ENCODE results near the gene HAUS5.

HAUS5 gene

DNA sequence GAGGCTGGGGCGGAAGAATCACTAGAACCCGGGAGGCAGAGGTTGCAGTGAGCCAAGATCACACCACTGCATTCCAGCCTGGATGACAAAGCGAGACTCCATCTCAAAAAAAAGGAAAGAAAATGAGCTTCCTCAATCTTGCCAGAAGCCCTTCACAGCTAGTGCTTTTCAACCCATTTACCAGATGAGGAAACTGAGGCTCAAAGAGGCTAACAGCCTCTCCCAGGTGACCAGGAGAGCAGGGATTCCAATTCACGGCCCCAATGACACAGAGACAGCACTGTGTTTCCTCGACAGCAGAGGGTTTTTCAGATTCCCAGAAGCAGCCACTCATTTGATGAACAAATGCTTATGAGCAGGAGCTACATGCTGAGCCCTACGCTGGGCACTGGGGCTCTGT is 57.0 kb downstream of the HAUS5 start:
- H3K4me3 ChIP-seq (ENCODE audit: low read length in 2 of 2), result no peak overlapping the region

DNA sequence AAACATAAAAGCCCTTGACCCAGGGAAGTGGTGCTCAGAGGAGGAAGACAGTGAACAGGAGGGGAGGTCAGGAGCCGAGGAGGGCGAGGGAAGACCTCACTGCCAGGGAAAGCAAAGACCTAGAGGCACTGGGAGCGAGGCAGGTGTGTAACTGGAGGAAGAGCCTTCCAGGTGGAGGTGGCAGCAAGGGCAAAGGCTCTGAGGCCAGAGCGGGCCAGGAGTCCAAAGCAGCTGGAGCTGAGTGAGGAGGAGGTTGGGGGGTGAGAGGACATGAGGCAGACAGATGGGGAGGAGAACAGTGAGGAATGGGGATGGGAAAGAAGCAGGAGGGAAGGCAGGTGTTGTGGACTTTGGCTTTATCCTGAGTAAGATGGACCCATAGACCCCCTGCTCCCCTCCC is 57.4 kb downstream of the HAUS5 start:
- Histone ChIP-seq H3K4me3 (ENCODE audit: low read length in 2 of 2) (no peak overlapping the region), H3K27ac (ENCODE audit: low read depth in 2 of 2, low read length in 2 of 2) (no peak overlapping the region), H3K36me3 (ENCODE audit: control insufficient read depth in 2 of 2, insufficient read depth in 2 of 2, low read length in 2 of 2) (peaks cover 0 to 5% of the 10 kb centered on the region in 2 donors), H3K9ac (ENCODE audit: low read depth in 1 of 2, low read length in 2 of 2) (no peak overlapping the region), H3K9me3 (ENCODE audit: control insufficient read depth in 2 of 2, low read length in 2 of 2) (no peaks in the 10 kb centered on the region), H3K27me3 (ENCODE audit: control insufficient read depth in 2 of 2, insufficient read depth in 2 of 2, low read length in 2 of 2) (peaks cover 3 to 20% of the 10 kb centered on the region in 2 donors), H3K4me1 (ENCODE audit: control insufficient read depth in 2 of 2, insufficient read depth in 2 of 2, low read length in 2 of 2) (peaks cover 5% of the 10 kb centered on the region in 2 donors)

More for the DNA sequence above, 57.0 kb downstream of the HAUS5 start:
- H3K9ac ChIP-seq (ENCODE audit: low read depth in 1 of 2, low read length in 2 of 2), result no peak overlapping the region
- peaks cover 0 to 5% of the 10 kb centered on the region in 2 donors for H3K36me3 ChIP-seq (ENCODE audit: control insufficient read depth in 2 of 2, insufficient read depth in 2 of 2, low read length in 2 of 2)
- H3K27ac ChIP-seq (ENCODE audit: low read depth in 2 of 2, low read length in 2 of 2), result no peak overlapping the region
- no peaks in the 10 kb centered on the region for H3K9me3 ChIP-seq (ENCODE audit: control insufficient read depth in 2 of 2, low read length in 2 of 2)
- peaks cover 3 to 20% of the 10 kb centered on the region in 2 donors for H3K27me3 ChIP-seq (ENCODE audit: control insufficient read depth in 2 of 2, insufficient read depth in 2 of 2, low read length in 2 of 2)
- peaks cover 5% of the 10 kb centered on the region in 2 donors for H3K4me1 ChIP-seq (ENCODE audit: control insufficient read depth in 2 of 2, insufficient read depth in 2 of 2, low read length in 2 of 2)

DNA sequence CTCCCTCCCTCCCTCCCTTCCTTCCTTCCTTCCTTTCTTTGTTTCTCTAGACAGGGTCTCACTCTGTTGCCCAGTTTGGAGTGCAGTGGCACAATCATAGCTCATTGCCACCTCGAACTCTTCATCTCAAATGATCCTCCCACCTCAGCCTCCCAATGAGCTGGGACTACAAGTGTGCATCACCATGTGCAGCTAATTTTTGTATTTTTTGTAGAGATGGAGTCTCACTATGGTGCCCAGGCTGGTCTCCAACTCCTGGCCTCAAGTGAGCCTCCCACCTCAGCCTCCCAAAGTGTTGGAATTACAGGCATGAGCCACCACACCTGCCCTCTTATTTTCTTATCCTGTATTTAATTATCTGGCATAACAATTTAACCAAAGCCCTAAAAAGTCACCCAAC is 58.2 kb downstream of the HAUS5 start:
- no peak overlapping the region for H3K4me3 ChIP-seq (ENCODE audit: low read length in 2 of 2)
- no peaks in the 10 kb centered on the region for H3K36me3 ChIP-seq (ENCODE audit: control insufficient read depth in 2 of 2, insufficient read depth in 2 of 2, low read length in 2 of 2)
- no peaks in the 10 kb centered on the region for H3K9me3 ChIP-seq (ENCODE audit: control insufficient read depth in 2 of 2, low read length in 2 of 2)
- H3K27ac ChIP-seq (ENCODE audit: low read depth in 2 of 2, low read length in 2 of 2), result no peak overlapping the region
- no peak overlapping the region for H3K9ac ChIP-seq (ENCODE audit: low read depth in 1 of 2, low read length in 2 of 2)
- peaks cover 5% of the 10 kb centered on the region in 2 donors for H3K4me1 ChIP-seq (ENCODE audit: control insufficient read depth in 2 of 2, insufficient read depth in 2 of 2, low read length in 2 of 2)
- peaks cover 3 to 20% of the 10 kb centered on the region in 2 donors for H3K27me3 ChIP-seq (ENCODE audit: control insufficient read depth in 2 of 2, insufficient read depth in 2 of 2, low read length in 2 of 2)

DNA sequence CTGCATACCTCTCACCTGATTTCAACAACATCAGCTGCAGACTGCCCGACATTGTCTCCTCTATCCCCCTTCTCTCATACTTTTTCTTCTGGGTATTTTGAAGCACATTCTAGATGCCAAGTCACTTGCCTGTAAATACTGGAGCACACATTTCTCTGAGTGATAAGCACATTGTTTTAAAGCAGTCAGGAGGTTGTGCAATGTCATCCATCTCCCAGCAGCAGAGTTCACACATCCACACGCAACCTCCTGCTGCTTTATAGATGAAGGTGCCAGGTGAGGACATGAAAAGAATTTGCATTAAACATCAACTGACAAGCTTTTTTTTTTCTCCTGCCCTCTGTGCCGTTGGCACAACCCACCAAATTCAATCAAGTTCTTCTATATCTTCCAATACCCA is 59.3 kb downstream of the HAUS5 start:
- H3K27me3 ChIP-seq (ENCODE audit: control insufficient read depth in 2 of 2, insufficient read depth in 2 of 2, low read length in 2 of 2), result peaks cover 3 to 20% of the 10 kb centered on the region in 2 donors
- H3K4me1 ChIP-seq (ENCODE audit: control insufficient read depth in 2 of 2, insufficient read depth in 2 of 2, low read length in 2 of 2), result peaks cover 5% of the 10 kb centered on the region in 2 donors
- no peak overlapping the region for H3K9ac ChIP-seq (ENCODE audit: low read depth in 1 of 2, low read length in 2 of 2)
- no peaks in the 10 kb centered on the region for H3K36me3 ChIP-seq (ENCODE audit: control insufficient read depth in 2 of 2, insufficient read depth in 2 of 2, low read length in 2 of 2)
- H3K27ac ChIP-seq (ENCODE audit: low read depth in 2 of 2, low read length in 2 of 2), result no peak overlapping the region
- H3K9me3 ChIP-seq (ENCODE audit: control insufficient read depth in 2 of 2, low read length in 2 of 2), result no peaks in the 10 kb centered on the region
- no peak overlapping the region for H3K4me3 ChIP-seq (ENCODE audit: low read length in 2 of 2)

DNA sequence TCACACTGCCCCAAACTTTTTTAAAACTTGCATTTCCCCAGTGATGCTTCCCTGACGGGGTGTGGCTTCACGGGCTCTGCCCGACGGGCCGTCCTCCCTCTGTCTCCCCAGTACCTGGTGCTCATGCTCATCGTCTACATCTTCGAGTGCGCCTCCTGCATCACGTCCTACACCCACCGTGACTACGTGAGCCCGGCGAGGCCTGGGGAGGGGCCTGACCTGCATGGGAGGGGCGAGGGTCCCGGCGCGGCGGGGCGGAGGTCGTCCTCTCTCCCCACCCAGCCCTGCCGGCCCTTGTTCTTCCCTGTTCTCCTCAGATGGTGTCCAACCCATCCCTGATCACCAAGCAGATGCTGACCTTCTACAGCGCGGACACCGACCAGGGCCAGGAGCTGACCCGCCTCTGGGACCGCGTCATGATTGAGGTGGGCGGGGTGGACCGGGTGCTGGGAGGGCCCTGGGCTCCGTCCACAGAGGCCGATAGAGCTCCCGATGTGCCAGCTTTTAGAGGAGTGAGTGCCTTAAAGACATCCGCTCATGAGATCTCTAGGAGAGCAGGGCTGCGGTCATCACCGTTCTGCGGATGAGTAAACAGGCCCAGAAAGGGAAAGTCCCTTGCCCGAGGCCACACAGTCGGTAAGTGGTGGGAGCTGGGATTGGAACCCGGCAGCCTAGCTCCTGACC is 60.7 kb downstream of the HAUS5 start:
- Histone ChIP-seq H3K9ac (ENCODE audit: low read depth in 1 of 2, low read length in 2 of 2) (no peak overlapping the region), H3K36me3 (ENCODE audit: control insufficient read depth in 2 of 2, insufficient read depth in 2 of 2, low read length in 2 of 2) (no peaks in the 10 kb centered on the region), H3K27ac (ENCODE audit: low read depth in 2 of 2, low read length in 2 of 2) (no peak overlapping the region), H3K27me3 (ENCODE audit: control insufficient read depth in 2 of 2, insufficient read depth in 2 of 2, low read length in 2 of 2) (peaks cover 3 to 20% of the 10 kb centered on the region in 2 donors), H3K9me3 (ENCODE audit: control insufficient read depth in 2 of 2, low read length in 2 of 2) (no peaks in the 10 kb centered on the region), H3K4me1 (ENCODE audit: control insufficient read depth in 2 of 2, insufficient read depth in 2 of 2, low read length in 2 of 2) (peaks cover 5% of the 10 kb centered on the region in 2 donors), H3K4me3 (ENCODE audit: low read length in 2 of 2) (peak overlapping the region; percentile 37 to 48)

Measured in mucosa of rectum (tissue), 2 donors.